ENCODE data around the gene ESM1.
"Not testable (repeated sequence)": the region's sequence is repeated elsewhere in the genome, so short reads cannot be mapped to it uniquely, and the experiment has no call there.

The ESM1 gene
- 0 reads per million in 3 experiments for total RNA-seq

GRCh38 chr5:54985301-54986268, at the start of gene ESM1:
ESM1 (minus strand) TSS chr5:54985593; CDS start chr5:54985517, 76 bp downstream.
- no peak for DNase-seq

GRCh38 chr5:55033568-55033967, 48.2 kb upstream of the ESM1 start:
- DNase-seq, result no peak

- DNase-seq, result no peak
Observed at GRCh38 chr5:55031492-55031891, 46.1 kb upstream of the ESM1 start.

GRCh38 chr5:55030676-55031369, 45.4 kb upstream of the ESM1 start:
- DNase-seq, result no peak

- DNase-seq, result no peak
Observed at GRCh38 chr5:55030220-55030619, 44.8 kb upstream of the ESM1 start.

GRCh38 chr5:55027595-55027994, 42.2 kb upstream of the ESM1 start:
- DNase-seq, result peak; percentile 26

GRCh38 chr5:55022450-55022849, 37.1 kb upstream of the ESM1 start:
- DNase-seq, result peak; percentile 8

- DNase-seq, result no peak
Observed at GRCh38 chr5:55021821-55022220, 36.4 kb upstream of the ESM1 start.

- DNase-seq, result no peak
Observed at GRCh38 chr5:55021410-55021809, 36.0 kb upstream of the ESM1 start.

GRCh38 chr5:55010149-55010548, 24.8 kb upstream of the ESM1 start:
- not testable (repeated sequence) for DNase-seq

- no peak for DNase-seq
Observed at GRCh38 chr5:55004729-55005128, 19.3 kb upstream of the ESM1 start.

- DNase-seq, result no peak
Observed at GRCh38 chr5:55003432-55004065, 18.2 kb upstream of the ESM1 start.

GRCh38 chr5:55002166-55002565, 16.8 kb upstream of the ESM1 start:
- peak; percentile 31 for DNase-seq

GRCh38 chr5:54997081-54997480, 11.7 kb upstream of the ESM1 start:
- DNase-seq, result no peak

GRCh38 chr5:54996466-54996865, 11.1 kb upstream of the ESM1 start:
- no peak for DNase-seq

GRCh38 chr5:54995168-54995567, 9.8 kb upstream of the ESM1 start:
- DNase-seq, result no peak

GRCh38 chr5:54994628-54995027, 9.2 kb upstream of the ESM1 start:
- DNase-seq, result no peak

GRCh38 chr5:54993318-54993717, 7.9 kb upstream of the ESM1 start:
- DNase-seq, result no peak

- DNase-seq, result no peak
Observed at GRCh38 chr5:54991416-54991815, 6.0 kb upstream of the ESM1 start.

GRCh38 chr5:54990841-54991258, 5.5 kb upstream of the ESM1 start:
- DNase-seq, result no peak

GRCh38 chr5:54988817-54989216, 3.4 kb upstream of the ESM1 start:
- DNase-seq, result peak; percentile 13

- DNase-seq, result no peak
Observed at GRCh38 chr5:54988218-54988617, 2.8 kb upstream of the ESM1 start.

GRCh38 chr5:54986269-54986654, 869 bp upstream of the ESM1 start:
- no peak for DNase-seq
